Mucosa of stomach (tissue), 1 donor: Measurements from ENCODE around the gene VDAC1.
"Not testable (repeated sequence)": the region's sequence is repeated elsewhere in the genome, so short reads cannot be mapped to it uniquely, and the experiment has no call there.

Experiments
- H3K27me3 ChIP-seq: one replicate; pipeline ENCODE4 v1.7.0; 2013; ENCODE audit warnings: mild to moderate bottlenecking, low read length; ENCODE audit not compliant: control insufficient read depth, insufficient read depth
- H3K36me3 ChIP-seq: one replicate; pipeline ENCODE4 v1.7.0; 2013; ENCODE audit warnings: low read length; ENCODE audit not compliant: control insufficient read depth, insufficient read depth
- H3K4me1 ChIP-seq: one replicate; pipeline ENCODE4 v1.7.0; 2013; ENCODE audit warnings: mild to moderate bottlenecking, low read length; ENCODE audit not compliant: control insufficient read depth, insufficient read depth
- H3K4me3 ChIP-seq: one replicate; pipeline ENCODE4 v1.7.0; 2013; ENCODE audit warnings: low read length
- H3K9ac ChIP-seq: one replicate; pipeline ENCODE4 v1.7.0; 2013; ENCODE audit warnings: mild to moderate bottlenecking, low read length, moderate library complexity
- H3K9me3 ChIP-seq: one replicate; pipeline ENCODE4 v1.7.0; 2013; ENCODE audit warnings: mild to moderate bottlenecking, low read length, moderate library complexity; ENCODE audit not compliant: control insufficient read depth
- donor health status: Pancreatic carcinoma.

VDAC1 gene

DNA sequence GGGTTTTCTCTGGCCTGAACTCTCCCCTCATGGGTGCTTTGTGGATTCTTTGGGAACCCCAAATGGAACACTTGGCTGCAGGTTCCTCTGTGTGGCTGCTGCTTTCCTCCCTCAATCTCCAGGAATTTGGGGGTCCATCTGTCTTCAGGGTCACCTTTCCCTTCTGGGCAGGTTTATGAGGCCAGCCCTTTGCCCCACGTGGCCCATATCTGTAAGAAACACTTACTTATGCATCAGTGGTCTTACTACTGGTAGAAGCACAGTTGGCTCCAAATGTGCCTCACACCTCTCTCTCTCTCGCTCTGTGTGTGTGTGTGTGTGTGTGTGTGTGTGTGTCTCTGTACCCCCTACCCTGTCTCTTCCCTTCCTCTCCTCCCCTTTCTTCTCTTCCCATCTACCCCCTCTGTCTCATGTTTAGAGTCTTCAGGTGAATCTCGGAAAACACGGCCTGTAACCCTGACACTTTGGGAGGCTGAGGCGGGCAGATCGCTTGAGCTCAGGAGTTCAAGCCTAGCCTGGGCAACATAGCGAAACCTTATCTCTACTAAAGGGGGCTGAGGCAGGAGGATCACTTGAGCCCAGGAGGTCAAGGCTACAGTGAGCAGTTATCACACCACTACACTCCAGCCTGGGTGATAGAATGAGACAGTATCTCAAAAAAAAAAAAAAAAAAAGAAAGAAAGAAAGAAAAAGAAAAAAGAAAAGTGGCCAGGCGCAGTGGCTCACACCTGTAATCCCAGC, 63.1 kb downstream of the VDAC1 start:
- H3K9me3 ChIP-seq = no peaks in the 10 kb centered on the region
- H3K9ac ChIP-seq = no peak overlapping the region
- H3K36me3 ChIP-seq = no peaks in the 10 kb centered on the region
- peaks cover 29% of the 10 kb centered on the region for H3K4me1 ChIP-seq
- no peak overlapping the region for H3K4me3 ChIP-seq
- no peaks in the 10 kb centered on the region for H3K27me3 ChIP-seq

DNA sequence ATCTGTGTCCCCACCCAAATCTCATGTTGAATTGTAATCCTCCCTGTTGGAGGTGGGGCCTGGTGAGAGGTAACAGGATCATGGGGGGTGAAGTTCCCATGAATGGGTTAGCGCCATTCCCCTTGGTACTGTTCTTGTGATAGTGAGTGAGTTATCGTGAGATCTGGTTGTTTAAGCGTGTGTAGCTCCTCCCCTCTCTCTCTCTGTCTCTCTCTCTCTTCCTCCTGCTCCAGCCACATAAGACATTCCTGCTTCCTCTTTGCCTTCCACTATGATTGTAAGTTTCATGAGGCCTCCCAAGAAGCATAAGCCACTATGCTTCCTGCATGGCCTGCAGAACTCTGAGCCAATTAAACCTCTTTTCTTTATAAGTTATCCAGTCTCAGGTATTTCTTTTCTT, 65.1 kb downstream of the VDAC1 start:
- Histone ChIP-seq H3K4me1 (peaks cover 25% of the 10 kb centered on the region), H3K9ac (no peak overlapping the region), H3K4me3 (no peak overlapping the region), H3K36me3 (no peaks in the 10 kb centered on the region), H3K9me3 (no peaks in the 10 kb centered on the region), H3K27me3 (no peaks in the 10 kb centered on the region)

DNA sequence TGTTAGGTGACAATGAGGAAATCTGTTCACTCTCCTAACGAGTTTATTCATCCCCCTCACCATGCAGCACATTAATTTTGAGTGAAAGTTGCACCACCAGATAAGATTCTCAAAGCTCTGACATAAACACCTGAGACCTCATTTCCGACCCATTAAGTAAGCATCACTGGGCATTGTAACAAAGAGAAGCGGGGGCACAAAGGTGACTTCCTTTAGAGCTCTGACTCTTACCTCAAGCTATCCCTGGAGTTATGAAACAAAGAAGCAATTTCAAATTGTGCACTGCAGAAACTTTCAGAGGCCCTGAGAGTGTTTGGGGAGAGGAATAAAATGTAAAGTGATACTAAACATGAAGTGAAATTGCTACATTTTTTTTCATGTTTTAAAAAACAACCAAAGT, 65.8 kb downstream of the VDAC1 start:
- Histone ChIP-seq H3K27me3 (no peaks in the 10 kb centered on the region), H3K4me3 (no peak overlapping the region), H3K9me3 (no peaks in the 10 kb centered on the region), H3K4me1 (peaks cover 21% of the 10 kb centered on the region), H3K9ac (no peak overlapping the region), H3K36me3 (no peaks in the 10 kb centered on the region)

DNA sequence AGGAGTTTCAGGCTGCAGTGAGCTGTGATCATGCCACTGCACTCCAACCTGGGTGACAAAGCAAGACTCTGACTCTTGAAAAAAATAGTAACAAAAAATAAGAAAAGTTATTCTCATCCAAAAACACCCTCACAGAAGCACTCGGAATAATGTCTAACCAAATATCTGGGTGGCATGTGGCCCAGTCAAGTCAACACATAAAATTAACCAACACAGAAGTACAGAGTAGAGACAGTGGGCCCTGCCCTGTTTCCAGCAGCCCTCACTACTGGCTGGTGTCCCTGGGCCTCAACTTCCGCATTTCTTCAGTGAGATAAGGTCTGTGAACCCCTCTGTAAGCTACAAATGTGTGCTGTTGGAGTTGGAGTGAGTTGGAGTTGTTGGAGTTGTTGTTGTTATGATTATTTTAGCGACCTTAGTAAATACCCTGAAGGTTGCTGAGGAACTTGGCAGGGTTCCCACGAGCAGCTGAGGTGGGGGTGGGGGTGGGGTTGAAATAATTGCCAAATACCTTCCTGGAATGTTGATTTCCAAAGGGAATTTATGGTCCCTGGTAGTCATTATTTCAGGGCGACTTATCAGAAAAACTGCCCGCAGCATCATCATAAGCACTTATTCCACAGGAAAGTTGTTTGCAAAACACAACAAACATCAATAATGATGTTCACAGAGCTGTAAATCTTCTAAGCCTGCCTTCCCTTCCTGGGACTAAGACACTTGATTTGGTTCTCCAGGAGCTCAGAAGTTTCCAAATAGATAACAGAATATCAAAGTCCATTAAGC, 66.5 kb downstream of the VDAC1 start:
- Histone ChIP-seq H3K9me3 (no peaks in the 10 kb centered on the region), H3K36me3 (no peaks in the 10 kb centered on the region), H3K9ac (no peak overlapping the region), H3K4me1 (peaks cover 21% of the 10 kb centered on the region), H3K4me3 (no peak overlapping the region), H3K27me3 (no peaks in the 10 kb centered on the region)

DNA sequence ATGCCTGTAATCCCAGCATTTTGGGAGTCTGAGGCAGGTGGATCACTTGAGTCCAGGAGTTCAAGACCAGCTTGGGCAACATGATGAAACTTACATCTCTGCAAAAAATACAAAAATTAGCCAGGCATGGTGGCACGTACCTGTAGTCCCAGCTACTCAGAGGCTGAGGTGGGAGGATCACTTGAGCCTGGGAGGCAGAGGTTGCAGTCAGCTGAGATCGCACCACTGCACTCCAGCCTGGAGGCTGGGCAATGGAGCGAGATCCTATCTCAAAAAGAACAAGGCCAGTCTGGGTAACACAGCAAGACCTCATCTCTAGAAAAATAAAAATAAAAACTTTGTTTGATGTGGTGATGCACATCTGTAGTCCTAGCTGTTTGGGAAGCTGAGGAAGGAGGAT, 67.1 kb downstream of the VDAC1 start:
- peaks cover 15% of the 10 kb centered on the region for H3K4me1 ChIP-seq
- H3K36me3 ChIP-seq, H3K4me3 ChIP-seq, H3K27me3 ChIP-seq, H3K9me3 ChIP-seq, H3K9ac ChIP-seq: not testable (repeated sequence)

DNA sequence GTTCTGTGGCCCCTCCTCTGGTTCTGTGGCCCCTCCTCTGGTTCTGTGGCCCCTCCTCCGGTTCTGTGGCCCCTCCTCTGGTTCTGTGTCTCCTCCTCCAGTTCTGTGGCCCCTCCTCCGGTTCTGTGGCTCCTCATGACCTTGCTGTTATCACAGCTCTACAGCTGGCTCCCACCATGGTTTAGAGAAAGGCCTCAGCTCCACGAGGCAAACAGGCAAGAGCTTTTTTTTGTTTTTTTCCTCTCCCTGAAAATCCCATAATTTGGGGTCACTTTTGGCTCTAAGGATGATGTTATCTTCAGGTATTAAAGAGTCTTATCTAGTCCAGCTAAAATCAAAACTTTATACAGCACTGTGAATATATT, 68.1 kb downstream of the VDAC1 start:
- Histone ChIP-seq H3K27me3 (no peaks in the 10 kb centered on the region), H3K4me3 (no peak overlapping the region), H3K9ac (no peak overlapping the region), H3K4me1 (peaks cover 15% of the 10 kb centered on the region), H3K36me3 (no peaks in the 10 kb centered on the region), H3K9me3 (no peaks in the 10 kb centered on the region)

DNA sequence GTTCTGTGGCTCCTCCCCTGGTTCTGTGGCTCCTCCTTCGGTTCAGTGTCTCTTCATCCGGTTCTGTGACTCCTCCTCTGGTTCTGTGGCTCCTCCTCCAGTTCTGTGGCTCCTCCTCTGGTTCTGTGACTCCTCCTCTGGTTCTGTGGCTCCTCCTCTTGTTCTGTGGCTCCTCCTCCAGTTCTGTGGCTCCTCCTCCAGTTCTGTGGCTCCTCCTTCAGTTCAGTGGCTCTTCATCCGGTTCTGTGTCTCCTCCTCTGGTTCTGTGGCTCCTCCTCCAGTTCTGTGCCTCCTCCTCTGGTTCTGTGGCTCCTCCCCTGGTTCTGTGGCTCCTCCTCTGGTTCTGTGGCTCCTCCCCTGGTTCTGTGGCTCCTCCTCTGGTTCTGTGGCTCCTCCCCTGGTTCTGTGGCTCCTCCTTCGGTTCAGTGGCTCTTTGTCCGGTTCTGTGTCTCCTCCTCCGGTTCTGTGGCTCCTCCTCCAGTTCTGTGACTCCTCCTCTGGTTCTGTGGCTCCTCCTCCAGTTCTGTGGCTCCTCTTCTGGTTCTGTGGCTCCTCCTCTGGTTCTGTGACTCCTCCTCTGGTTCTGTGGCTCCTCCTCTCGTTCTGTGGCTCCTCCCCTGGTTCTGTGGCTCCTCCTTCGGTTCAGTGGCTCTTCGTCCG, 68.7 kb downstream of the VDAC1 start:
- peaks cover 15% of the 10 kb centered on the region for H3K4me1 ChIP-seq
- H3K36me3 ChIP-seq, H3K4me3 ChIP-seq, H3K9ac ChIP-seq, H3K9me3 ChIP-seq, H3K27me3 ChIP-seq: not testable (repeated sequence)

DNA sequence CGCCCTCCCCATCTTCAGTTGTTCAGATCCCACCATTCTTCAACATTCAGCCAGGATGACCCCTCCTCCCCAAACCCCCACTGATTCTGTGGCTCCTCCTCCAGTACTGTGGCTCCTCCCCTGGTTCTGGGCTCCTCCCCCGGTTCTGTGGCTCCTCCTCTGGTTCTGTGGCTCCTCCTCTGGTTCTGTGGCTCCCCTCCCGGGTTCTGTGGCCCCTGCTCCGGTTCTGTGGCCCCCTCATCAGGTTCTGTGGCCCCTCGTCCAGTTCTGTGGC, 69.2 kb downstream of the VDAC1 start:
- no peak overlapping the region for H3K4me3 ChIP-seq
- H3K9ac ChIP-seq = no peak overlapping the region
- H3K36me3 ChIP-seq = no peaks in the 10 kb centered on the region
- H3K4me1 ChIP-seq = peaks cover 15% of the 10 kb centered on the region
- H3K27me3 ChIP-seq = no peaks in the 10 kb centered on the region
- no peaks in the 10 kb centered on the region for H3K9me3 ChIP-seq

DNA sequence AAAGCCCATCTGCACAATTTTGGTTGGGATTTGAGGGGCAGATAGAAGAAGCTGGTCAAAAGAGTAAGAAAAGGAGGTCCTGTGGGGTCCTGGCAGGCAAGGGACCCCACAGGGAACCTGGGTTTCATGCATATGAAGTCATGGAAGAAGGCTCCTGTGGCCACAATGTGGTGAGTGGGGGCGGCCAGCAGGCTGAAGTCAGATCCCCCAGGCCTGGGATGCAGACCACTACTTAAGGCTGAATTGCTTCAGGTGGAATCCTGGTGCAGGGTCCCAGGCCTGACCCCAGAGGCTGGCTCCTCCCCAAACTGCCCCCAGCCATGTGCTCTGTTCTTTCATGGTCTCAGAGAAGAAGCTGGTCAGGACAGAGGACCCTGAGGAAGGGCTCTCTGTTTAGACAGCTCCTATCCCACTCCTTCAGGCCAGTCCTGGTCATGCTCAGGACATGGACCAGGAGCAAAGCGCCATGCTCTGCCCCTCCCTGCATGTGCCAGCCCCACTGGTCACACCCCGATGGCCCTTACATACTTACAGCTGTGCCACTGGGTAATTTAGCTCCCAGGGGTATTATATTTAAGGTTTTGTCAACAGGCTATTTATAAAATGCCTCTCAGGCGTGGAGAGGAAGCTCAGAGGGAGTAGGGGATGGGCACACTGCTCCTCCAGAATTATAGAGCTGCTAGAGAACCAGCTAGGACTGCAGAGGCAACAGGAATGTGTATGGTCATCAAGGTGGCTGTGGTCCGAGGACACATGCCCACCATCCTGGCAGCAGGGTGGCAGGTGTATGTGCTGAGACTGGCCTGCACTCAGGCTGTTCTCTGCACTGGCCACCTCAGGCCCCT, 69.7 kb downstream of the VDAC1 start:
- no peak overlapping the region for H3K4me3 ChIP-seq
- no peaks in the 10 kb centered on the region for H3K27me3 ChIP-seq
- no peaks in the 10 kb centered on the region for H3K9me3 ChIP-seq
- H3K4me1 ChIP-seq = peaks cover 15% of the 10 kb centered on the region
- no peaks in the 10 kb centered on the region for H3K36me3 ChIP-seq
- H3K9ac ChIP-seq = no peak overlapping the region

DNA sequence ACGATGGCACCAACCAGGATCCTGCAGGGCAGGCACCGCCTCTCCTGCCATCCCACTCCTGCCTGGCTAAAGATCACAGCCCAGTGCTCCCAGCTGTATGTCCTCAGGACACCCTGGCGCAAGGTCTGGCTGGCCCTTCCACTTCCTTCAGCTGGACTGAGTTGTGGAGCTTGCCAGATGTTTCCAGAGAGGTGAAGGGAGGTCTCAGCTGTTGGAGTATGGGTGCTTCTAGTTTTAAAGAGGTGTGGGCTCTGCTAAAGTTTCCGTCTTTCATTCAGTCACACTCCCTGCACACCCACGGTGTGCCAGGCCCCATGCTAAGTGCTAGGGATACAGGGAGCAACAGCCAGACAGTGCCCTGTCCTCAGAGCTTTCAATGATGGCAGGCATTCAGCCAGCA, 70.5 kb downstream of the VDAC1 start:
- H3K4me1 ChIP-seq = peaks cover 15% of the 10 kb centered on the region
- H3K27me3 ChIP-seq = no peaks in the 10 kb centered on the region
- H3K4me3 ChIP-seq = no peak overlapping the region
- H3K36me3 ChIP-seq = no peaks in the 10 kb centered on the region
- H3K9me3 ChIP-seq = no peaks in the 10 kb centered on the region
- no peak overlapping the region for H3K9ac ChIP-seq

DNA sequence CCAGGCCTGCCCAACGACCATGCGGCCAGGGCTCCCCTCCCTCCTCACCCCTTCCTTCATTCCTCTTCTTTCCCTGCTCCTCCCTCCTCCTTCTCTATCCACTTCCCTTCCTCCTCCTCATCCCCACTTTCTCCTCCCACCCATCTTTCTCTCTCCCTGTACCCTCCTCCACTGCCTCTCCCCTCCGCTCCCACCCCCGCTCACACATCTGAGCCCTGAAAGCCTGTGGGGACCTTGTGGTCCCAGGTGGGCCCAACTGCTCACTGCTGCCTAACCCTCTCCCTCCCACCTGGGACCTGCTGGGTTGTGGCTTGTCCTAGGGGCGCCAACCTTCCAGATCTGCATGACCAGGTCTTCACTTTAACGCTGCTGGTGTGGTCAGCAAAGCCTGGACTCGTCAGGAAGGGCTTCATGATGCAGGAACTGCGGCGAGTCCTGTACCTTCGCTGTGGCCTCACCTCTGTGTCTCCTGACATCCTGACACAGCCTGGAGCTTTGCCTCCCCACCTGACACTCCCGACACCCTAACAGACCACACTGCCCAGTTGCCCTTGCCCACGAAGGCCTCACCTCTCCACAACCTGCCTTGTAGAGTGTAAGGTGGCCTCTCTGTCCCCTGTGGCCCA, 71.0 kb downstream of the VDAC1 start:
- no peak overlapping the region for H3K4me3 ChIP-seq
- H3K9me3 ChIP-seq = no peaks in the 10 kb centered on the region
- no peaks in the 10 kb centered on the region for H3K36me3 ChIP-seq
- H3K4me1 ChIP-seq = peaks cover 15% of the 10 kb centered on the region
- H3K27me3 ChIP-seq = no peaks in the 10 kb centered on the region
- H3K9ac ChIP-seq = no peak overlapping the region
